Uterus (tissue), 2 donors: ENCODE data around the gene RAB22A.

Source experiments
- POLR2A ChIP-seq, 2 donors: fragments of 450-650 bp; IDR thresholded peaks; one replicate each; pipeline ENCODE4 v1.6.1; 2016; ENCODE audit warnings: antibody characterized with exemption in 2 of 2, mild to moderate bottlenecking in 1 of 2, moderate library complexity in 1 of 2
- TF ChIP-seq, protein P1 (sequence below), 4 experiments: fragments of 200-600 bp in 2 of 4; fragments of 450-650 bp in 2 of 4; sonication (generic) in 2 of 4; IDR thresholded peaks; one replicate each; pipeline ENCODE4 v1.5.1; 2016 to 2019; ENCODE audit warnings: antibody characterized with exemption in 4 of 4, mild to moderate bottlenecking in 2 of 4, moderate library complexity in 1 of 4

DNA sequence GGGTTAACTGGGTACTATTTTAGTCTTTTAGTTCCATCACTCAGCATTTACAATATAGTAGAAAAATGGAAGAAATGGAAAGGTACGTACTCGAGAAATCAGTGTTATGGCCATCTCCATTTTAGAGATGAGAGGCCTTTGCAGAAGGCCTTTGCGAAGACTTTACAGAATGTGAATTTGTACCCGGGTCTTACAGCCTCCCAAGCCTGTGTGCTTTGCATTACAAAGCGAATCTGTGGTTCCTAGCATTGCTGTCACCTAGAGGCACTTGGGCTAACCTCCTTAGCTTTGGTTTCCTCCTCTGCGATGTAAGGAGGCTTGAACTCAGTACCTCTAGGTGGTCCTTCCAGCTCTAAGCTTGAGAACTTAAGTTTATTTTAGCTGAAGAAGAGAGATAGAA, 90.4 kb downstream of the RAB22A start:
- TF ChIP-seq, protein P1, sequence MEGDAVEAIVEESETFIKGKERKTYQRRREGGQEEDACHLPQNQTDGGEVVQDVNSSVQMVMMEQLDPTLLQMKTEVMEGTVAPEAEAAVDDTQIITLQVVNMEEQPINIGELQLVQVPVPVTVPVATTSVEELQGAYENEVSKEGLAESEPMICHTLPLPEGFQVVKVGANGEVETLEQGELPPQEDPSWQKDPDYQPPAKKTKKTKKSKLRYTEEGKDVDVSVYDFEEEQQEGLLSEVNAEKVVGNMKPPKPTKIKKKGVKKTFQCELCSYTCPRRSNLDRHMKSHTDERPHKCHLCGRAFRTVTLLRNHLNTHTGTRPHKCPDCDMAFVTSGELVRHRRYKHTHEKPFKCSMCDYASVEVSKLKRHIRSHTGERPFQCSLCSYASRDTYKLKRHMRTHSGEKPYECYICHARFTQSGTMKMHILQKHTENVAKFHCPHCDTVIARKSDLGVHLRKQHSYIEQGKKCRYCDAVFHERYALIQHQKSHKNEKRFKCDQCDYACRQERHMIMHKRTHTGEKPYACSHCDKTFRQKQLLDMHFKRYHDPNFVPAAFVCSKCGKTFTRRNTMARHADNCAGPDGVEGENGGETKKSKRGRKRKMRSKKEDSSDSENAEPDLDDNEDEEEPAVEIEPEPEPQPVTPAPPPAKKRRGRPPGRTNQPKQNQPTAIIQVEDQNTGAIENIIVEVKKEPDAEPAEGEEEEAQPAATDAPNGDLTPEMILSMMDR (IDR thresholded peaks at IDR 0.05): no peak
- TF ChIP-seq POLR2A (IDR thresholded peaks at IDR 0.05): no peak
